Measurements from ENCODE around the gene CHI3L1.

The CHI3L1 gene

DNA sequence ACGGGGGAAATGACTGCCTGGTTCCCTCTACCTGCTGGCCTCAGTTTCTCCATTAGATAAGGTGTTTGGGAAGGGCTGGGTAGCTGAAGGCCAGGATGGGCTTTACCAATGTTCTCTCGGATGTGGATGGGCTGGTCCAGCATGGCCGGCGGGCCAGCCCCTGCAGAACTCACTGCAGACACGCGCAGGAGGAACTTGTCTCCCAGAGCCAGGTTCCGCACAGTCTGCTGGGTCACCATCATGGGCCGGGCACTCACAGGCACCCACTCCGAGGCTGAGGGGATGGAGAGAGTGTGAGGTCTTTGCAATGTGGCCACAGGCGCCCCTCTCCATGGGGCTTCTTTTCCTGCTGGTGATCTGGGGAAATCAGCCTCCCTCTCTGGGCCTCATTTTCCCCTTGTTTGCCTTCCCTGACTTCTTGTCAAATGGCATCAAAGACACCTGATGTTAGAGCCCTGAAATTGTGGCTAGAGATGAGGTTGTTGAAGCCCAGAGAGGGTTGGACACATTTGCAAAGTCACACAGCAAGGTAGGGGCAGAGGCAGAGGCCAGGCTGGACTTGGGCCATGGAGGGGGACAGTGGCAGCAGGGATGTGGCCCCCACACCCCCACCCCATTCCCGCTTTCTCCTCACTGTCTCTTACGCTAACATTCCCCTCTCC lies 12.0 kb downstream of the CHI3L1 start:
- ChIA-PET CTCF (interaction anchor here (2.4 kb wide), 1 partner anchor 23 kb away, joined by 6 read pairs; no protein-coding TSS in a partner anchor), POLR2A (no interaction called here)

GRCh38 chr1:203173566-203173965 lies 12.9 kb downstream of the CHI3L1 start:
- ChIA-PET CTCF (interaction anchor here (1.0 to 4.3 kb wide), 12 partner anchors 11 to 134 kb away, joined by 3 to 49 read pairs (median 6); partner anchors contain the start of gene ADORA1), POLR2A (interaction anchor here (0.9 kb wide), 1 partner anchor 45 kb away, joined by 3 read pairs; no protein-coding TSS in a partner anchor)
- TF ChIP-seq ELF4 (IDR thresholded peaks at IDR 0.05) = no peak
- TF ChIP-seq FOXM1 (IDR thresholded peaks at IDR 0.05; ENCODE audit: borderline replicate concordance) = no peak
- no peak for TF ChIP-seq SP1 (IDR thresholded peaks at IDR 0.05)
- TF ChIP-seq SUZ12 (IDR thresholded peaks at IDR 0.05) = no peak
- no peak for TF ChIP-seq ARNT (IDR thresholded peaks at IDR 0.05)
- TF ChIP-seq NFRKB (IDR thresholded peaks at IDR 0.05) = no peak
- TF ChIP-seq FOXA1 (IDR thresholded peaks at IDR 0.05) = no peak
- no peak for TF ChIP-seq FOXK2 (IDR thresholded peaks at IDR 0.05)
- no peak for TF ChIP-seq ZNF384 (IDR thresholded peaks at IDR 0.05)
- no peak for TF ChIP-seq L3MBTL2 (conservative IDR thresholded peaks at IDR 0.05)
- TF ChIP-seq LEF1 (IDR thresholded peaks at IDR 0.05; ENCODE audit: borderline replicate concordance) = no peak
- no peak for DNase-seq (ENCODE audit: extremely low spot score)

More for the DNA sequence above, 12.0 kb downstream of the CHI3L1 start:
- no peak for TF ChIP-seq ZNF384 (IDR thresholded peaks at IDR 0.05)
- TF ChIP-seq TARDBP (IDR thresholded peaks at IDR 0.05) = no peak
- TF ChIP-seq SP1 (IDR thresholded peaks at IDR 0.05) = no peak
- no peak for TF ChIP-seq HDGF (IDR thresholded peaks at IDR 0.05; ENCODE audit: borderline replicate concordance)
- no peak for TF ChIP-seq CTBP1 (IDR thresholded peaks at IDR 0.05; ENCODE audit: borderline replicate concordance)
- no peak for TF ChIP-seq ARNT (IDR thresholded peaks at IDR 0.05)
- TF ChIP-seq SUZ12 (IDR thresholded peaks at IDR 0.05) = no peak
- no peak for TF ChIP-seq FOXA1 (IDR thresholded peaks at IDR 0.05)
- TF ChIP-seq ELF4 (IDR thresholded peaks at IDR 0.05) = no peak
- no peak for TF ChIP-seq FOXM1 (IDR thresholded peaks at IDR 0.05; ENCODE audit: borderline replicate concordance)
- no peak for TF ChIP-seq BHLHE40 (IDR thresholded peaks at IDR 0.05; ENCODE audit: borderline replicate concordance)
- TF ChIP-seq LEF1 (IDR thresholded peaks at IDR 0.05; ENCODE audit: borderline replicate concordance) = no peak
- no peak for TF ChIP-seq FOXK2 (IDR thresholded peaks at IDR 0.05)
- TF ChIP-seq L3MBTL2 (conservative IDR thresholded peaks at IDR 0.05) = no peak
- TF ChIP-seq NFRKB (IDR thresholded peaks at IDR 0.05) = no peak
- TF ChIP-seq PKNOX1 (IDR thresholded peaks at IDR 0.05) = no peak
- DNase-seq (ENCODE audit: extremely low spot score) = no peak

DNA sequence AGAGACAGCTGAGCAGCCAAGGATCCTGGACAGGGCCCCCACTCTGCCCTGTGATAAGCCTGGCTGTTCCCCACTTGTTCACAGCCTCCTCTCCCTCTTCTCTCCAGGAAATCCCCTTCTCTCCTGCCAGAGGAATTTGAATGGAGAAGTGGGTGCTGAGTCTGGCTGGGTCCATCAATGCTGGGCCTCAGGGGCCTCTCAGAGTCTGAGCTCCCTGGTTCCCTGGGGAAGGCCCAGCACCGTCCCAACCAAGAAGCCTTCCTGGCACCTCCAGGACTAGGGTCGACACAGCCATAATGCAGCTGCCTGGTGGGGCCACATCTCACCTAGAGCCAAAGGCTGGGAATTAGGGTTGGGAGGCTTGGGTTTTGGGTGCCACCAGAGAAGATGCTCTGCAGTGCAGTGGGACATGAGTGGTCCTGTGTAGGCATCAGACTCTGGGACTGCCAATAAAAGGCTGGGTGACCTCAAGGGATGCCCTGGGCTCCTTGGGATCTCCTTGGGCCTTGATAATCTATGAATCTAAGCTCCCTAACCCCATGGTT lies 13.4 kb downstream of the CHI3L1 start:
- no peak for DNase-seq (ENCODE audit: extremely low spot score)
- CTCF ChIA-PET = interaction anchor here (1.0 to 4.3 kb wide), 14 partner anchors 11 to 136 kb away, joined by 3 to 49 read pairs (median 6); partner anchors contain the start of gene ADORA1
- POLR2A ChIA-PET = interaction anchor here (0.9 kb wide), 1 partner anchor 45 kb away, joined by 3 read pairs; no protein-coding TSS in a partner anchor
- TF ChIP-seq HDGF (IDR thresholded peaks at IDR 0.05; ENCODE audit: borderline replicate concordance) (no peak), FOXM1 (IDR thresholded peaks at IDR 0.05; ENCODE audit: borderline replicate concordance) (no peak), FOXA1 (IDR thresholded peaks at IDR 0.05) (no peak), SUZ12 (IDR thresholded peaks at IDR 0.05) (no peak), CTBP1 (IDR thresholded peaks at IDR 0.05; ENCODE audit: borderline replicate concordance) (no peak), ARNT (IDR thresholded peaks at IDR 0.05) (no peak), BHLHE40 (IDR thresholded peaks at IDR 0.05; ENCODE audit: borderline replicate concordance) (no peak), SP1 (IDR thresholded peaks at IDR 0.05) (no peak), LEF1 (IDR thresholded peaks at IDR 0.05; ENCODE audit: borderline replicate concordance) (no peak)

DNA sequence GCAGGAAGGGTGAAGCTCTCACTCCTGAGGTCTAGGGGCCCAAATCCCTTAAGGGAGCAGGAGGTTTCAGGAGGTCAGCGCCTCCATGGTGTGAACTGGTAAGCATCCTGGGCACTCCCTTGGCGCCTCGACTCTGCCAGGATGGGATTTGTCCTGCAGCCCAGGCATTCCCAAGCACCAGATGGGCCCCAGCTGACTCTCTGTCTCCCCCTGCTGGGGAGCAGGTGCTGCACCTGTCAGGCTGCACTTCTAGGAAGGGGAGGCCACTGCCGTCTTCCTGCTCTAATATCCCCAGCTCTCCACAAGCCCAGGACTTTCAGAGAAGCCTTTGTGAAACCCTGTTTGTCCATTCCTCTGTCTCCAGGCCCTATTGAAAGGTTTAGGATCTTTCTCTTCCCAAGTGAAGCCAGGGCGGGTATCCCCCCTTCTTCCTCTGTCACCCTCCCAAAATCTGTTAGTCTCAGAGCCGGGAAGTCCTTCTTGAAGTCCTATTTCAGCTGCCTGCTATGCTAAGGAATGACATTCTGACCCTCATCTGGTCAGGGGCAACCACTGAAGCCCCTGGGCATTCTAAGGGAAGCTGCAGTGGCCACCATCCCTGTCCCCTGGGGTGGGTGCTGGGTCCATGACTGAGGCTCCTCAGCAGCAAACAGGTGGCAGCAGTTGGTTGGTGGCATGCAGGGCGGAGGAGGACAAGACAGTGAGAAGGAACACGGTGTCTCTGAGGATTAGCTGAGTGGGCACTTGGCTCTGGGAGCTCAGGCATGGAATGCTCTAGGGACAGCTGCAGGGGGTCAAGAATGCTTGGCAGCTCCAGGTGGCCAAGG lies 14.1 kb downstream of the CHI3L1 start:
- TF ChIP-seq CTBP1 (IDR thresholded peaks at IDR 0.05; ENCODE audit: borderline replicate concordance) (no peak), ZNF384 (IDR thresholded peaks at IDR 0.05) (no peak), L3MBTL2 (conservative IDR thresholded peaks at IDR 0.05) (no peak), FOXM1 (IDR thresholded peaks at IDR 0.05; ENCODE audit: borderline replicate concordance) (no peak), LEF1 (IDR thresholded peaks at IDR 0.05; ENCODE audit: borderline replicate concordance) (no peak)
- ChIA-PET CTCF (interaction anchor here (0.7 to 4.3 kb wide), 19 partner anchors 9 to 136 kb away, joined by 3 to 49 read pairs (median 5); partner anchors contain the start of gene ADORA1), POLR2A (no interaction called here)
- DNase-seq (ENCODE audit: extremely low spot score) = peak; percentile 91

DNA sequence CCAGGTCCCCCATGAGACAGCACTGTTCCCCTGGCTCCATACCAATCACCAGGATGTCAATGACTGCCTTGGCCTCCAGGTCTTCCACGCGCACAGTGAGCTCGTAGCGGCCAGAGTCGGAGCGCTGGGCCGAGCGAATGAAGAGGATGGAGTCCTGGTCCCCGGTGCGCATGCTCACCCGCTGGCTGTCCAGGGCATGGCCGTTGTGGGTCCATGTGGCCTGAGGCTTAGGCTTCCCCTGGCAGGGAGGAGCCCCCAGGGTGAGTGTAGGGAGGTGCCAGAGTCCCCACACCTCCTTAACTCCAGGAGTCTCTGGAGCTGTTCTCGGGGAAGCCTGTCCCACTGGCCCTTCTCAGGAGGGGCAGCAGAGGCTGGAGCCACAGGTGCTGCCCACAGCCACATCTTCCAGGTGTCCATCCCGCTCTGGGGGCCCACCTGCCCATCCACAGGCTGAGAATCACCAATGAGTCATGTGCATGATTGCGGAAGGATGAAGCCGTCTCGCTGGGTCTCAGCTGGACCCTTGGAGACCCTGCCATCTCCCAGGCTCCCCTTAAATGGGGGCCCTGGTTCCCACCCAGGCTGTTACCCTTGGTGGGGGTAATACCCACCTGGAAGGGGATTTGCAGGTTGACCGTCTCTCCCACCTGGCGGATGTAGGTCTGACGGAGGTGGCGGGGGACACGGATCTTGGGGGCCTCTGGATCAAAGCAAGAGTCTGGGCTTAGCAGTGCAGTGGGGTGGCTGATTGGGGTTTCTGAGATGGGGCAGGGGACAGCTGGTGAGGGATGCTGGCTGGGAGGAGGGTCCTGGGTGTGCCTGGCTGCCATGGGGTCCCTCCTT lies 14.9 kb downstream of the CHI3L1 start:
- POLR2A ChIA-PET = no interaction called here
- no peak for DNase-seq (ENCODE audit: extremely low spot score)
- CTCF ChIA-PET = interaction anchor here (0.7 to 4.3 kb wide), 12 partner anchors 9 to 135 kb away, joined by 3 to 49 read pairs (median 6); partner anchors contain the start of gene ADORA1
- no peak for TF ChIP-seq SP1 (IDR thresholded peaks at IDR 0.05)
- no peak for TF ChIP-seq ZNF384 (IDR thresholded peaks at IDR 0.05)
- TF ChIP-seq ARNT (IDR thresholded peaks at IDR 0.05) = no peak
- no peak for TF ChIP-seq TARDBP (IDR thresholded peaks at IDR 0.05)
- TF ChIP-seq FOXM1 (IDR thresholded peaks at IDR 0.05; ENCODE audit: borderline replicate concordance) = no peak
- TF ChIP-seq ELF4 (IDR thresholded peaks at IDR 0.05) = no peak
- no peak for TF ChIP-seq PKNOX1 (IDR thresholded peaks at IDR 0.05)
- no peak for TF ChIP-seq FOXK2 (IDR thresholded peaks at IDR 0.05)
- no peak for TF ChIP-seq L3MBTL2 (conservative IDR thresholded peaks at IDR 0.05)
- no peak for TF ChIP-seq LEF1 (IDR thresholded peaks at IDR 0.05; ENCODE audit: borderline replicate concordance)
